ENCODE measurements around the gene ZNF816. TPM values are rescaled to one million over a fixed set of nuclear protein-coding genes. Genes with fewer than 3 reads are reported as not detected.

Gene ZNF816
- total and polyA plus RNA-seq, 2 donors from 2014 or later: 4.4 to 16.6 TPM

- no peaks in the 10 kb centered on the region for H3K4me1 ChIP-seq (ENCODE audit: control insufficient read depth in 2 of 3, insufficient read depth in 2 of 3, low read depth in 1 of 3, low read length in 3 of 3)
- FAIRE-seq (no peak), DNase-seq (peak in 4 of 5 donors; percentile 46 to 60 (median 53))
- H3K27me3 ChIP-seq (ENCODE audit: control insufficient read depth, insufficient read depth, low read length): no peaks in the 10 kb centered on the region
- H3K27ac ChIP-seq (ENCODE audit: low read depth in 2 of 2, low read length in 2 of 2): peak overlapping the region in 1 of 2 donors; percentile 43
- TF ChIP-seq CTCF (IDR thresholded peaks at IDR 0.05; ENCODE audit: borderline replicate concordance, extremely low read depth, insufficient read depth): no peak
- no peak overlapping the region for H3K9ac ChIP-seq (ENCODE audit: low read length in 3 of 3)
- peak overlapping the region in 1 of 3 donors; percentile 18 for H3K4me3 ChIP-seq (ENCODE audit: low read length in 3 of 3)
- intact Hi-C loops (cut with DNase I): no loop called here
- no peaks in the 10 kb centered on the region for H3K9me3 ChIP-seq (ENCODE audit: control insufficient read depth in 2 of 3, insufficient read depth in 1 of 3, low read length in 3 of 3)
- H3K36me3 ChIP-seq (ENCODE audit: control insufficient read depth in 2 of 3, insufficient read depth in 3 of 3, low read length in 3 of 3): no peaks in the 10 kb centered on the region
Observed at GRCh38 chr19:53004242-53004641, 41.6 kb upstream of the ZNF816 start.

DNA sequence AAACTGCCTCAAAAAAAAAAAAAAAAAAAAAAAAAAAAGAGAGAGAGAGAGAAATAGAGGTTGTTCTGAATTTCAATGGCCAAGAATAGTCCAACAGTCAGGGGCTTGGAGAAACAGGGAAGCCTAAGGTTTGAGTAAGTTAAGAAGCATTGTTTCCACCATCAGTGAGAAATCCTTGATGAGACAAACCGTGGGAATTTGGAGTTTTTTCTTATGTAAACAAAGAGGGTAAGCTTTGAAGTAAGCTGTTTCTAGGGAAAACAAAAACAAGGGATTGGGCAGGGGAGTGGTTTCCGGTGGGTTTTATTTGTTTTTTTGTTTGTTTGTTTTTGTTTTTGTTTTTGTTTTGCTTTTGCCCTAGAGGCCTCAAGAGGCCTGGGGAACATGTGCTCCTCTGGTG, 39.8 kb upstream of the ZNF816 start:
- intact Hi-C loops (cut with DNase I): no loop called here
- Histone ChIP-seq H3K27me3 (ENCODE audit: control insufficient read depth, insufficient read depth, low read length) (no peaks in the 10 kb centered on the region), H3K9me3 (ENCODE audit: control insufficient read depth in 2 of 3, insufficient read depth in 1 of 3, low read length in 3 of 3) (no peaks in the 10 kb centered on the region), H3K4me3 (ENCODE audit: low read length in 3 of 3) (no peak overlapping the region), H3K9ac (ENCODE audit: low read length in 3 of 3) (no peak overlapping the region), H3K27ac (ENCODE audit: low read depth in 2 of 2, low read length in 2 of 2) (no peak overlapping the region), H3K4me1 (ENCODE audit: control insufficient read depth in 2 of 3, insufficient read depth in 2 of 3, low read depth in 1 of 3, low read length in 3 of 3) (no peaks in the 10 kb centered on the region), H3K36me3 (ENCODE audit: control insufficient read depth in 2 of 3, insufficient read depth in 3 of 3, low read length in 3 of 3) (no peaks in the 10 kb centered on the region)
- no peak for TF ChIP-seq CTCF (IDR thresholded peaks at IDR 0.05; ENCODE audit: borderline replicate concordance, extremely low read depth, insufficient read depth)
- no peak for FAIRE-seq
- no peak for DNase-seq

GRCh38 chr19:52997975-52998374, 35.3 kb upstream of the ZNF816 start:
- no peak for TF ChIP-seq CTCF (IDR thresholded peaks at IDR 0.05; ENCODE audit: borderline replicate concordance, extremely low read depth, insufficient read depth)
- FAIRE-seq: no peak
- H3K9me3 ChIP-seq (ENCODE audit: control insufficient read depth in 2 of 3, insufficient read depth in 1 of 3, low read length in 3 of 3): no peaks in the 10 kb centered on the region

GRCh38 chr19:52995711-52996110, 33.0 kb upstream of the ZNF816 start:
- Histone ChIP-seq H3K9ac (ENCODE audit: low read length in 3 of 3) (no peak overlapping the region), H3K27me3 (ENCODE audit: control insufficient read depth, insufficient read depth, low read length) (no peaks in the 10 kb centered on the region), H3K27ac (ENCODE audit: low read depth in 2 of 2, low read length in 2 of 2) (no peak overlapping the region), H3K4me1 (ENCODE audit: control insufficient read depth in 2 of 3, insufficient read depth in 2 of 3, low read depth in 1 of 3, low read length in 3 of 3) (peaks cover 0 to 7% (median 0%) of the 10 kb centered on the region in 3 donors), H3K9me3 (ENCODE audit: control insufficient read depth in 2 of 3, insufficient read depth in 1 of 3, low read length in 3 of 3) (no peaks in the 10 kb centered on the region), H3K4me3 (ENCODE audit: low read length in 3 of 3) (no peak overlapping the region), H3K36me3 (ENCODE audit: control insufficient read depth in 2 of 3, insufficient read depth in 3 of 3, low read length in 3 of 3) (no peaks in the 10 kb centered on the region)
- TF ChIP-seq CTCF (IDR thresholded peaks at IDR 0.05; ENCODE audit: borderline replicate concordance, extremely low read depth, insufficient read depth): no peak
- no peak for DNase-seq
- intact Hi-C loops (cut with DNase I): no loop called here
- FAIRE-seq: no peak

More at GRCh38 chr19:52997975-52998374, 35.3 kb upstream of the ZNF816 start:
- Histone ChIP-seq H3K36me3 (ENCODE audit: control insufficient read depth in 2 of 3, insufficient read depth in 3 of 3, low read length in 3 of 3) (no peaks in the 10 kb centered on the region), H3K27ac (ENCODE audit: low read depth in 2 of 2, low read length in 2 of 2) (no peak overlapping the region), H3K4me3 (ENCODE audit: low read length in 3 of 3) (peak overlapping the region in 1 of 3 donors; percentile 12), H3K27me3 (ENCODE audit: control insufficient read depth, insufficient read depth, low read length) (no peaks in the 10 kb centered on the region), H3K4me1 (ENCODE audit: control insufficient read depth in 2 of 3, insufficient read depth in 2 of 3, low read depth in 1 of 3, low read length in 3 of 3) (no peaks in the 10 kb centered on the region), H3K9ac (ENCODE audit: low read length in 3 of 3) (no peak overlapping the region)
- DNase-seq: no peak
- intact Hi-C loops (cut with DNase I): no loop called here

All from kidney (tissue), 14 donors.